ENCODE results near the gene DROSHA. TPM values are rescaled to one million over a fixed set of nuclear protein-coding genes. Genes with fewer than 3 reads are reported as not detected.

DROSHA gene
- total RNA-seq, 2 donors from 2014 or later: 16.1 to 85.0 TPM

DNA sequence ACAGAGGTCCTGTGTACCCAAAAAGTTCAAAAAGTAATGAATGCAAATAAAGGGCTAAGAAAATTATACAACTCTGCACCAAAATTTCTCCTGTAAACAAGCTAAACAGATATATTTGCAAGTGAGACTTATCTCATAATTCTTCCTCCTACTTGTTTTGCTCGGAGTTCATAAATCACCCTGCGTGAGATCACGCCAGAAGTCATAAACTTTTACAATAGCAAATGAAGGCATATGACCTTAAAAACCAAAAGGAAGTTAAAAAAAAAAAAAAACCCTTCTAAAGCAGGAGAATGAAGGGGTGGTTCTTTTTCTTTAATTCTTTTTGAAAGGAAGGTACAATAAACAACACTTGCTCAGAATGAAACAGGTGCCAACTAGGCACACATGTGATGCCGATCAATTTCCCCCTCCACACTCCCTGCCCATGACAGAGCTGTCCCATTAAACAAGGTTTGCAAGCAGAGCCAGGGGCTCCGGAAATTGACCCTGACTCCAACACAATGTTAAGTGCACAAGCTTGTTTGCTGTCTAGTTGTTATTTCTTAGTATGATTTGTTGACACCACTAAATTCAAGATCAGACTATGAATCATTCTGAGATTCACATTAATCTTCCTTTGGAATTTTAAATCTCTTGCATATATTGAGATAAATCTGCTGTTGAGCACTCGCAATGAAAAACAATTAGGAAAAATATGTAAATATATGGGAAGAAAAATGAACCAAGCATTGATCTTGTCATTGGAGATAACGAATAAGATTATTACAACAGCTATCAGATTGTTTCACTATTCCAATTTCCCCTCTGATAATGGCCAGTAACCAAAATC is 46.3 kb downstream of the DROSHA start:
- Histone ChIP-seq H3K27ac (no peak overlapping the region), H3K36me3 (replicated peaks in 1 of 2; ENCODE audit: insufficient read depth in 1 of 2, low read depth in 2 of 2) (no peaks in the 10 kb centered on the region), H3K27me3 (no peaks in the 10 kb centered on the region), H3K9me3 (no peaks in the 10 kb centered on the region), H3K4me3 (no peak overlapping the region), H3K4me1 (no peaks in the 10 kb centered on the region)
- TF ChIP-seq, protein P1, sequence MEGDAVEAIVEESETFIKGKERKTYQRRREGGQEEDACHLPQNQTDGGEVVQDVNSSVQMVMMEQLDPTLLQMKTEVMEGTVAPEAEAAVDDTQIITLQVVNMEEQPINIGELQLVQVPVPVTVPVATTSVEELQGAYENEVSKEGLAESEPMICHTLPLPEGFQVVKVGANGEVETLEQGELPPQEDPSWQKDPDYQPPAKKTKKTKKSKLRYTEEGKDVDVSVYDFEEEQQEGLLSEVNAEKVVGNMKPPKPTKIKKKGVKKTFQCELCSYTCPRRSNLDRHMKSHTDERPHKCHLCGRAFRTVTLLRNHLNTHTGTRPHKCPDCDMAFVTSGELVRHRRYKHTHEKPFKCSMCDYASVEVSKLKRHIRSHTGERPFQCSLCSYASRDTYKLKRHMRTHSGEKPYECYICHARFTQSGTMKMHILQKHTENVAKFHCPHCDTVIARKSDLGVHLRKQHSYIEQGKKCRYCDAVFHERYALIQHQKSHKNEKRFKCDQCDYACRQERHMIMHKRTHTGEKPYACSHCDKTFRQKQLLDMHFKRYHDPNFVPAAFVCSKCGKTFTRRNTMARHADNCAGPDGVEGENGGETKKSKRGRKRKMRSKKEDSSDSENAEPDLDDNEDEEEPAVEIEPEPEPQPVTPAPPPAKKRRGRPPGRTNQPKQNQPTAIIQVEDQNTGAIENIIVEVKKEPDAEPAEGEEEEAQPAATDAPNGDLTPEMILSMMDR (IDR thresholded peaks at IDR 0.05): no peak
- TF ChIP-seq POLR2A (IDR thresholded peaks at IDR 0.05): no peak
- DNase-seq: no peak
- intact Hi-C loops (cut with DNase I): no loop called here
- ATAC-seq: peak; percentile 42
- 56 to 58% methylated on average over 7 of the region's 7 CpGs for WGBS, 2 donors

DNA sequence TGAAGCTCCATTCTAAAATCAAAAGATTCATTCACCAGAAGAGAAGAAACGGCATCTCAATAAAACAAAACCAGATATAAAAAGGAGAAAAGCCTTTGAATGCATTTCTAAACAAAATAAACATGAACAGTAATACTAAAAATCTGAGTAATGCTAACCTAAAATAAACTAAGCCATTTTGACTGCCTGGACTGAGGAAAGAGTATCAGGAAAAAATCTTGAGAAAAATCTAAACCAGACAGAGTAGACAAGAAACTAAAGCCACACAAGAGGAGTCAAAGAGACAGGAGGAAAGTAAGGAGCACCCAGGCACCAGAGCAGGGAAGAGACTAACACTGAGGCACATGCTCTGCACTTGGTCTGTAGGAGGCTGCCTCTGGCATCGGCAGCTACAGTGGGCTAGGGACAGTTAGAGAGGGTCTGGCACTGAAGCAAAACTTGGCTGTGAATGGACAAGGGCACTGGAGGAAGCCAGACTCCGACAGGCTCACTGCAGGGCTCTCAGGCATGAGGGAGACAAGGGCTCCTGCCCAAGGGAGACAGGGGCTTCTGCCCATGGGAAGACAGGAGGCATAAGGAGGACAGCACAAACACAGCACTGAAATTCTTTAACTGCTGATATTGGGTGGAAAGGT is 50.2 kb downstream of the DROSHA start:
- DNase-seq: no peak
- no peak for ATAC-seq
- WGBS, 2 donors: 94 to 95% methylated on average over 3 of the region's 3 CpGs
- Histone ChIP-seq H3K4me1 (no peaks in the 10 kb centered on the region), H3K4me3 (no peak overlapping the region), H3K36me3 (replicated peaks in 1 of 2; ENCODE audit: insufficient read depth in 1 of 2, low read depth in 2 of 2) (no peaks in the 10 kb centered on the region), H3K9me3 (no peaks in the 10 kb centered on the region), H3K27me3 (no peaks in the 10 kb centered on the region), H3K27ac (no peak overlapping the region)
- intact Hi-C loops (cut with DNase I): no loop called here
- no peak for TF ChIP-seq POLR2A (IDR thresholded peaks at IDR 0.05)
- TF ChIP-seq, protein P1 (IDR thresholded peaks at IDR 0.05): no peak

DNA sequence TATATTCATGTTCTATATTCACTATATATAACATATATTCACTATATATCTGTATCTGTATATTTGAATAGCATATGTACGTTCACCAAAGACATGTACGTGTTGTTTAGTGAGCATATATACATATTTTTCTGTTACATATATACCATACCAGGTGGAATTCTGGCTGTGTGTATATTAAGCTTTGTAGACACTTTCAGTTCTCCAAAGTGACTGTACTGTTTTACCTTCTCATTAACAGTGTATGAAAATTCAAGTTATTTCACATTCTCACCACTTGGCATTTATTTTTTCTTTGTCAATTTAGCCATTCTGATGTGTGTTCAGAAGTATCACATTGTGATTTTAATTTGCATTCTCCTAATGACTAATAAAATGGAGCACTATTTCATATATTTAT is 52.2 kb downstream of the DROSHA start:
- ATAC-seq (no peak), DNase-seq (no peak)
- Histone ChIP-seq H3K9me3 (no peaks in the 10 kb centered on the region), H3K4me1 (no peaks in the 10 kb centered on the region), H3K27me3 (no peaks in the 10 kb centered on the region), H3K4me3 (no peak overlapping the region), H3K27ac (no peak overlapping the region), H3K36me3 (replicated peaks in 1 of 2; ENCODE audit: insufficient read depth in 1 of 2, low read depth in 2 of 2) (peaks cover 0 to 3% of the 10 kb centered on the region in 2 donors)
- WGBS, 2 donors: 89 to 95% methylated on average over 2 of the region's 2 CpGs
- TF ChIP-seq, protein P1 (IDR thresholded peaks at IDR 0.05): no peak
- no peak for TF ChIP-seq POLR2A (IDR thresholded peaks at IDR 0.05)
- intact Hi-C loops (cut with DNase I): no loop called here

DNA sequence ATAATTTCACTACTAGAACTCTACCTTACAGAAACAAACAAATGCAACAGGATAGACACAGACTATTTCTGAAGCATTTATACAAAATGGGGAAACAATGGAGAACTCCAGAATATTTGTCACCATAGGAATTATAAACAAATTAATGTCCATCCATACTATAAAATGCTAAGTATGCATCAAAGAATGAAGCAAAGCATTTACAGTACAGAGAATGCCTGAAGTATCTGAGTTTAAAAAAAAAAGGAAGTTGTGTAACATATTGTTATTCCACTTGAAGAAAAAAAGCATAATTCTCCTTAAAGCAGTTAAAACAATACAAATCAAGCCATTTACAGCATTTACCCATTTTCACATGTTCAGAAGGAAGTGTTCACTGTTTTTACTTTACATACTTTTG is 53.0 kb downstream of the DROSHA start:
- peaks cover 0 to 3% of the 10 kb centered on the region in 2 donors for H3K36me3 ChIP-seq (replicated peaks in 1 of 2; ENCODE audit: insufficient read depth in 1 of 2, low read depth in 2 of 2)
- intact Hi-C loops (cut with DNase I): no loop called here
- TF ChIP-seq, protein P1 (IDR thresholded peaks at IDR 0.05): no peak
- TF ChIP-seq POLR2A (IDR thresholded peaks at IDR 0.05): no peak
- ATAC-seq (no peak), DNase-seq (no peak)
- no peaks in the 10 kb centered on the region for H3K4me1 ChIP-seq
- H3K4me3 ChIP-seq: no peak overlapping the region
- H3K27ac ChIP-seq: no peak overlapping the region
- H3K9me3 ChIP-seq: no peaks in the 10 kb centered on the region
- H3K27me3 ChIP-seq: no peaks in the 10 kb centered on the region

All from body of pancreas (tissue), 4 donors.